Urinary bladder (tissue), 4 donors: ENCODE results near the gene PARVB. TPM values are rescaled to one million over a fixed set of nuclear protein-coding genes. Genes with fewer than 3 reads are reported as not detected.

Experiments
- DNase-seq: peaks from one replicate; pipeline ENCODE4 v3.0.0-alpha.2; 2015; ENCODE audit errors: extremely low spot score
- H3K27ac ChIP-seq: one replicate; pipeline ENCODE4 v1.5.1; 2013; ENCODE audit warnings: low read depth, mild to moderate bottlenecking, moderate library complexity
- H3K36me3 ChIP-seq: one replicate; pipeline ENCODE4 v1.6.1; 2013; ENCODE audit warnings: mild to moderate bottlenecking, moderate library complexity; ENCODE audit not compliant: insufficient read depth
- H3K4me1 ChIP-seq: one replicate; pipeline ENCODE4 v1.6.1; 2013; ENCODE audit warnings: mild to moderate bottlenecking, moderate library complexity; ENCODE audit not compliant: insufficient read depth
- H3K4me3 ChIP-seq: one replicate; pipeline ENCODE4 v1.5.1; 2013; ENCODE audit warnings: low read depth, low read length
- WGBS: extraction: QIAGEN DNeasy Blood & Tissue Kit; methylation state at CpG from one replicate; pipeline ENCODE4 v1.1.7; 2013; 5-methylcytosine and 5-hydroxymethylcytosine counted together
- polyA plus RNA-seq: library from polyadenylated mRNA; stranded (reverse); fragments of 200-250 nt; gene quantifications from one replicate; pipeline ENCODE4 v1.2.3, GENCODE V29; 2013
- total RNA-seq: library from RNA; depleted of rRNA; stranded (reverse); fragments of >200 nt; gene quantifications from one replicate; pipeline ENCODE4 v1.2.3, GENCODE V29; 2014
- donor health status: healthy with polysubstance abuse.
- donor health status: healthy.

PARVB gene
- total and polyA plus RNA-seq, 2 donors: 11.2 to 38.0 TPM

- WGBS: 87% methylated on average over 19 of the region's 19 CpGs
Measured at GRCh38 chr22:44128958-44129618, 105.0 kb downstream of the PARVB start.

GRCh38 chr22:44129619-44129976 is 105.5 kb downstream of the PARVB start:
- WGBS: 71% methylated on average over 8 of the region's 8 CpGs
- Histone ChIP-seq H3K4me3 (no peak overlapping the region), H3K27ac (no peak overlapping the region), H3K4me1 (no peaks in the 10 kb centered on the region), H3K36me3 (no peaks in the 10 kb centered on the region)
- DNase-seq: no peak

More at GRCh38 chr22:44128958-44129618, 105.0 kb downstream of the PARVB start:
- no peak overlapping the region for H3K27ac ChIP-seq
- no peaks in the 10 kb centered on the region for H3K36me3 ChIP-seq
- no peak overlapping the region for H3K4me3 ChIP-seq
- H3K4me1 ChIP-seq: no peaks in the 10 kb centered on the region
- DNase-seq: no peak

- no peak for DNase-seq
- Histone ChIP-seq H3K36me3 (no peaks in the 10 kb centered on the region), H3K27ac (no peak overlapping the region), H3K4me1 (no peaks in the 10 kb centered on the region), H3K4me3 (no peak overlapping the region)
- 79% methylated on average over 12 of the region's 12 CpGs for WGBS
Measured at GRCh38 chr22:44130076-44130711, 106.1 kb downstream of the PARVB start.

GRCh38 chr22:44131412-44131811 is 107.3 kb downstream of the PARVB start:
- no peaks in the 10 kb centered on the region for H3K36me3 ChIP-seq
- WGBS: 97% methylated on average over 12 of the region's 12 CpGs
- H3K4me1 ChIP-seq: no peaks in the 10 kb centered on the region
- no peak overlapping the region for H3K4me3 ChIP-seq
- H3K27ac ChIP-seq: no peak overlapping the region
- no peak for DNase-seq

- H3K27ac ChIP-seq: no peak overlapping the region
- no peaks in the 10 kb centered on the region for H3K4me1 ChIP-seq
- no peaks in the 10 kb centered on the region for H3K36me3 ChIP-seq
- 90% methylated on average over 13 of the region's 13 CpGs for WGBS
- no peak for DNase-seq
- no peak overlapping the region for H3K4me3 ChIP-seq
Measured at GRCh38 chr22:44131989-44132685, 108.0 kb downstream of the PARVB start.

- H3K4me1 ChIP-seq: no peaks in the 10 kb centered on the region
- 83% methylated on average over 12 of the region's 12 CpGs for WGBS
- no peak overlapping the region for H3K27ac ChIP-seq
- H3K4me3 ChIP-seq: no peak overlapping the region
- H3K36me3 ChIP-seq: no peaks in the 10 kb centered on the region
- no peak for DNase-seq
Measured at GRCh38 chr22:44132724-44133123, 108.6 kb downstream of the PARVB start.

- Histone ChIP-seq H3K4me3 (no peak overlapping the region), H3K36me3 (no peaks in the 10 kb centered on the region), H3K4me1 (no peaks in the 10 kb centered on the region), H3K27ac (no peak overlapping the region)
- DNase-seq: no peak
- 92% methylated on average over 6 of the region's 6 CpGs for WGBS
Measured at GRCh38 chr22:44133161-44133560, 109.1 kb downstream of the PARVB start.

- no peak for DNase-seq
- no peak overlapping the region for H3K4me3 ChIP-seq
- no peaks in the 10 kb centered on the region for H3K4me1 ChIP-seq
- no peak overlapping the region for H3K27ac ChIP-seq
- no peaks in the 10 kb centered on the region for H3K36me3 ChIP-seq
- 68% methylated on average over 21 of the region's 21 CpGs for WGBS
Measured at GRCh38 chr22:44133901-44134571, 109.9 kb downstream of the PARVB start.

- Histone ChIP-seq H3K4me3 (no peak overlapping the region), H3K4me1 (no peaks in the 10 kb centered on the region), H3K36me3 (no peaks in the 10 kb centered on the region), H3K27ac (no peak overlapping the region)
- DNase-seq: no peak
- WGBS: 96% methylated on average over 8 of the region's 8 CpGs
Measured at GRCh38 chr22:44136112-44136511, 112.0 kb downstream of the PARVB start.

- H3K4me3 ChIP-seq: no peak overlapping the region
- H3K27ac ChIP-seq: no peak overlapping the region
- no peaks in the 10 kb centered on the region for H3K36me3 ChIP-seq
- H3K4me1 ChIP-seq: no peaks in the 10 kb centered on the region
- no peak for DNase-seq
Measured at GRCh38 chr22:44136786-44137185, 112.7 kb downstream of the PARVB start.

- no peaks in the 10 kb centered on the region for H3K36me3 ChIP-seq
- WGBS: 94% methylated on average over 3 of the region's 3 CpGs
Measured at GRCh38 chr22:44137415-44137814, 113.3 kb downstream of the PARVB start.

GRCh38 chr22:44139773-44140172 is 115.7 kb downstream of the PARVB start:
- Histone ChIP-seq H3K4me1 (no peaks in the 10 kb centered on the region), H3K36me3 (no peaks in the 10 kb centered on the region), H3K27ac (no peak overlapping the region), H3K4me3 (no peak overlapping the region)
- WGBS: 93% methylated on average over 6 of the region's 6 CpGs
- DNase-seq: no peak

More at GRCh38 chr22:44137415-44137814, 113.3 kb downstream of the PARVB start:
- Histone ChIP-seq H3K4me3 (no peak overlapping the region), H3K27ac (no peak overlapping the region), H3K4me1 (no peaks in the 10 kb centered on the region)
- no peak for DNase-seq

GRCh38 chr22:44142421-44143104 is 118.5 kb downstream of the PARVB start:
- Histone ChIP-seq H3K4me3 (no peak overlapping the region), H3K27ac (no peak overlapping the region), H3K36me3 (no peaks in the 10 kb centered on the region), H3K4me1 (no peaks in the 10 kb centered on the region)
- 90% methylated on average over 16 of the region's 16 CpGs for WGBS
- DNase-seq: no peak
